HFFc6 (cell line): ENCODE data around the gene EGLN3. TPM values are rescaled to one million over a fixed set of nuclear protein-coding genes. Genes with fewer than 3 reads are reported as not detected.

Source experiments
- DNase-seq: peaks from one replicate; pipeline ENCODE4 v3.0.0-alpha.2; 2018
- H3K27ac Mint-ChIP-seq: 2 replicates; pipeline ENCODE4 v1.8.0; 2020; ENCODE audit warnings: mild to moderate bottlenecking, mixed read lengths
- H3K27me3 Mint-ChIP-seq: 2 replicates; pipeline ENCODE4 v1.8.0; 2021; ENCODE audit warnings: mild to moderate bottlenecking, moderate library complexity, mixed read lengths; ENCODE audit not compliant: insufficient read depth
- H3K36me3 Mint-ChIP-seq: 2 replicates; pipeline ENCODE4 v1.8.0; 2021; ENCODE audit warnings: low read depth, mixed read lengths
- H3K4me1 Mint-ChIP-seq: 2 replicates; pipeline ENCODE4 v1.8.0; 2020; ENCODE audit warnings: low read depth, mixed read lengths
- H3K4me3 Mint-ChIP-seq: 2 replicates; pipeline ENCODE4 v1.8.0; 2020; ENCODE audit warnings: mild to moderate bottlenecking, moderate library complexity, mixed read lengths
- H3K9me3 Mint-ChIP-seq: 2 replicates; pipeline ENCODE4 v1.8.0; 2020; ENCODE audit warnings: mild to moderate bottlenecking, mixed read lengths
- total RNA-seq, 6 experiments: library from RNA; stranded (reverse); fragmentation: NEBNext Ultra II Directional; extraction: Animal tissue kit (Norgen Biotek cat#: 25700); gene quantifications; 2 replicates in 1 of 6; 3 replicates in 5 of 6; pipeline ENCODE4 v1.2.3, GENCODE V29; 2021
- TF ChIP-seq, protein P1 (sequence below): fragments of 200-600 bp; sonication (generic); IDR thresholded peaks from 2 replicates; pipeline ENCODE4 v1.5.0; 2021; ENCODE audit warnings: antibody characterized with exemption, mild to moderate bottlenecking

EGLN3 gene
- total RNA-seq, 6 experiments from 2014 or later: 0.19 TPM; not detected in 5

DNA sequence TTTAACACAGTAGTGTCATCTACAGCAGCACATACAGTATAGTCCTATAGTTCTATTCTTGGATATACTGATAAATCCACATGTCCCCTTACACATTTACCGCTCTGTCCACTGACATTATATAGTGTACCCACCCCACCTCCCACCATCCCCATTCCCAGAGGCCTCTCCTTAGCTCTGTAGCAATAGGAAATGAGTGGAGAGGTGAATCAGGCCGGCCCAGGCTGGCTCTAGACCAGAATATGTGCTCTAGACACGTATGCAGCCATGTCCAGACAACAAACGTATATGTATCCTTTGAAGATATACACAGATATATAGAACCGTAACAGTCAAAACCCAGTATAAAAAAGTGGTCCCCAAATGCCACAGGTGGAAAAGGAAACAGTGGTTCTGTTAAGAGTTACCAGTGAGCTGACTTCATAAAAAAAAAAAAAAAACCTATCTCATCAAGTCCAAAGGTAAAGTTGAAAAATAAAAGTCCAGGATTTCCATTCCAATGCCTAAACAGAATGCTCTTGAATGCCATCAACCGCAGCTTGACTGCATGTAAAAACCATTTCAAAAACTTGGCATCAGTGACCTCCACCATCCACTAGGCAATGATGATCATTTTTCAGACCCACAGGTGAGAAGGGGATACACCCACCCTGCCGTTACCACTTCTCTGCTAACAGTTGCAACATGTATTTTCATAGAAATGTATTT is 16.7 kb downstream of the EGLN3 start:
- Mint-ChIP-seq H3K4me1 (no peaks in the 10 kb centered on the region), H3K36me3 (no peaks in the 10 kb centered on the region), H3K27me3 (no peaks in the 10 kb centered on the region), H3K4me3 (no peak overlapping the region), H3K27ac (no peak overlapping the region), H3K9me3 (peaks cover 20% of the 10 kb centered on the region; the same call in 1 of the 2 replicates)
- no peak for DNase-seq
- TF ChIP-seq, protein P1, sequence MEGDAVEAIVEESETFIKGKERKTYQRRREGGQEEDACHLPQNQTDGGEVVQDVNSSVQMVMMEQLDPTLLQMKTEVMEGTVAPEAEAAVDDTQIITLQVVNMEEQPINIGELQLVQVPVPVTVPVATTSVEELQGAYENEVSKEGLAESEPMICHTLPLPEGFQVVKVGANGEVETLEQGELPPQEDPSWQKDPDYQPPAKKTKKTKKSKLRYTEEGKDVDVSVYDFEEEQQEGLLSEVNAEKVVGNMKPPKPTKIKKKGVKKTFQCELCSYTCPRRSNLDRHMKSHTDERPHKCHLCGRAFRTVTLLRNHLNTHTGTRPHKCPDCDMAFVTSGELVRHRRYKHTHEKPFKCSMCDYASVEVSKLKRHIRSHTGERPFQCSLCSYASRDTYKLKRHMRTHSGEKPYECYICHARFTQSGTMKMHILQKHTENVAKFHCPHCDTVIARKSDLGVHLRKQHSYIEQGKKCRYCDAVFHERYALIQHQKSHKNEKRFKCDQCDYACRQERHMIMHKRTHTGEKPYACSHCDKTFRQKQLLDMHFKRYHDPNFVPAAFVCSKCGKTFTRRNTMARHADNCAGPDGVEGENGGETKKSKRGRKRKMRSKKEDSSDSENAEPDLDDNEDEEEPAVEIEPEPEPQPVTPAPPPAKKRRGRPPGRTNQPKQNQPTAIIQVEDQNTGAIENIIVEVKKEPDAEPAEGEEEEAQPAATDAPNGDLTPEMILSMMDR: no peak

- Mint-ChIP-seq H3K4me3 (no peak overlapping the region), H3K27ac (no peak overlapping the region), H3K27me3 (no peaks in the 10 kb centered on the region), H3K4me1 (no peaks in the 10 kb centered on the region), H3K9me3 (peaks cover 20% of the 10 kb centered on the region; the same call in 1 of the 2 replicates), H3K36me3 (no peaks in the 10 kb centered on the region)
- TF ChIP-seq, protein P1: no peak
- no peak for DNase-seq
These were observed 17.4 kb downstream of the EGLN3 start for GRCh38 chr14:33933386-33933933.

DNA sequence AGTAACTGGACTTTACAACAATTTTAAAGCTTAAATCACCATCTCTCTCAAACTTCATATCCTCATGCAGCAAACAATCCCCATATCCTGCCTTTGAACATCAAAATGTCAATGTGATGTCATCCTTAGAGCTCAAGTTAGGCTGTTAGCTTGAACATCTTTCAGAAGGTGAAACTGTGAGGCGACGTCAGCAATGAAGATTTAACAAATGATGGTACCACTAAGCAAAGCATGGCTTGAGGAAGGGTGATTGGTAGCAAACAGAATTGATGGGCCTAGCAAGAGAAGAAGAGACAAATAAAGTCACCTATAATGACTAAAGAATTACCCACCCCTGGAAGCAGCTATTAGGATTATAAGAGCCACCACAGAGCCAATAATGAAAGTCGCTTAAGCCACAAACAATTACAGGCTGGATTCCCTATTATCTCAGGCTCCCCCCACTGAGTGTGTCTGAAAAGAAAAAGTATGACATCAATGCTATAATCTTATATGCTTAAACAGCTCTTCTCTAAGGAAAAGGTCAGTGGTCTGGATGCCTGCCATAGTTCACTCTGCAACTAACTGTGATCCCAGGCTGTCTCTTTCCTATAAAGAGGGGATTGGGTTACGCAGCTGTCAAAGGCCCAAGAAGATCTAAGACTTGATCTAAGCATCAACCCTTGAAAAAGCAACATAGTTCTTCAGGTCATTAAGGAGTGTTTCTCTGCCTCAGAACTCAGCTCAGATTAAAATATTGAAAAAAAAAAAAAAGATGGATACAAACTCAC is 18.1 kb downstream of the EGLN3 start:
- DNase-seq: no peak
- no peaks in the 10 kb centered on the region for H3K4me1 Mint-ChIP-seq
- H3K36me3 Mint-ChIP-seq: no peaks in the 10 kb centered on the region
- TF ChIP-seq, protein P1: no peak
- H3K27me3 Mint-ChIP-seq: no peaks in the 10 kb centered on the region
- H3K27ac Mint-ChIP-seq: no peak overlapping the region
- peaks cover 26% of the 10 kb centered on the region; the same call in 1 of the 2 replicates for H3K9me3 Mint-ChIP-seq
- no peak overlapping the region for H3K4me3 Mint-ChIP-seq

DNA sequence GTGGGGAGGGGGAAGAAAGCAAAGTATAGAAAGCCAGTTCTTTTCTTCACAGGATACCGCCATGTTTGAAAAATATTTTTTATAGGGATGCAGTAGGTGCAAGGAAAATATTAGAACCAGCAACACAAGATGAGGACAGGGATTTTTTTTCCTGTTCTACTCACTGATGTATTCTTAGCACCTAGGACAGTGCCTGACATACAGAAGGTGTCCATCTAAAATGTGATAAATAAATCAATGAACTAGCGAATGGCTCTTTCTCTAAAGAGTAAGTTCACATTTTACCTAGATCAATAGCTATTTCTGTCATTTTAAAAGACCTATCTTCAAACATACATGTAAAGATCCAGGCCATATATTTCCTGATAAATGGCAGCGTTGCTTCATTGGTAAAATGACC is 18.8 kb downstream of the EGLN3 start:
- no peaks in the 10 kb centered on the region for H3K36me3 Mint-ChIP-seq
- no peak for DNase-seq
- H3K4me1 Mint-ChIP-seq: no peaks in the 10 kb centered on the region
- no peaks in the 10 kb centered on the region for H3K27me3 Mint-ChIP-seq
- TF ChIP-seq, protein P1: no peak
- H3K27ac Mint-ChIP-seq: no peak overlapping the region
- peaks cover 30% of the 10 kb centered on the region; the same call in 1 of the 2 replicates for H3K9me3 Mint-ChIP-seq
- no peak overlapping the region for H3K4me3 Mint-ChIP-seq

GRCh38 chr14:33931461-33931860 is 19.4 kb downstream of the EGLN3 start:
- Mint-ChIP-seq H3K4me1 (no peaks in the 10 kb centered on the region), H3K9me3 (peaks cover 30% of the 10 kb centered on the region; the same call in 1 of the 2 replicates), H3K27me3 (no peaks in the 10 kb centered on the region), H3K27ac (no peak overlapping the region), H3K36me3 (no peaks in the 10 kb centered on the region), H3K4me3 (no peak overlapping the region)
- TF ChIP-seq, protein P1: no peak
- no peak for DNase-seq
